Upper lobe of left lung (tissue), 4 donors: ENCODE data around the gene ATP13A4.

Source experiments
- EP300 ChIP-seq, 4 donors: sonication (generic); formaldehyde crosslinking; IDR thresholded peaks; one replicate each; pipeline ENCODE4 v1.5.1; 2017; ENCODE audit warnings: antibody characterized with exemption in 4 of 4, control low read depth in 2 of 4
- POLR2A ChIP-seq, 4 donors: fragments of 450-650 bp; IDR thresholded peaks; one replicate each; pipeline ENCODE4 v1.5.1; 2016 to 2017; ENCODE audit warnings: antibody characterized with exemption in 4 of 4, mild to moderate bottlenecking in 2 of 4
- TF ChIP-seq, protein P1 (sequence below), 6 experiments: fragments of 450-650 bp in 4 of 6; fragments of 200-600 bp in 2 of 6; sonication (generic) in 2 of 6; IDR thresholded peaks; one replicate each; pipeline ENCODE4 v1.5.1; 2016 to 2019; ENCODE audit warnings: antibody characterized with exemption in 6 of 6

DNA sequence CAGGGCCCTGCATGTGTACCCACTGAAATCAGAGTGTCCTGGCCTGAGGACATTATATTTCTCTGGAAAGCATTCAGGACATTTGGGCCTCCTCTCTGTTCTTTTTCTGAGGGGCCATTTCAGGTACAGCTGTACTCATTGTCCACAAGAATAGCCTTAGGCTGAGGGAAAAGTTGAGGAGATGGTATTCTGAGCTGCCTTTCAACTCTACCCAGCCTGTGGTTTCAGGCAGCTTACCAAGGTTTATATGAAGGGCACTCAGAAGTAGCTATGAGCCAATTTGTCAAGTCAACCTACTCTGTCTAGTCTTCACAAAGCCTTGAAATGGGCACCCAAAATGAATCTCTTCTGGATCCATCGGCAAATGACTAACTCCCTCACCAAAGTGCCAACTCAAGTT is 9.4 kb downstream of the ATP13A4 start:
- TF ChIP-seq POLR2A (IDR thresholded peaks at IDR 0.05) (no peak), EP300 (IDR thresholded peaks at IDR 0.05) (no peak)
- TF ChIP-seq, protein P1, sequence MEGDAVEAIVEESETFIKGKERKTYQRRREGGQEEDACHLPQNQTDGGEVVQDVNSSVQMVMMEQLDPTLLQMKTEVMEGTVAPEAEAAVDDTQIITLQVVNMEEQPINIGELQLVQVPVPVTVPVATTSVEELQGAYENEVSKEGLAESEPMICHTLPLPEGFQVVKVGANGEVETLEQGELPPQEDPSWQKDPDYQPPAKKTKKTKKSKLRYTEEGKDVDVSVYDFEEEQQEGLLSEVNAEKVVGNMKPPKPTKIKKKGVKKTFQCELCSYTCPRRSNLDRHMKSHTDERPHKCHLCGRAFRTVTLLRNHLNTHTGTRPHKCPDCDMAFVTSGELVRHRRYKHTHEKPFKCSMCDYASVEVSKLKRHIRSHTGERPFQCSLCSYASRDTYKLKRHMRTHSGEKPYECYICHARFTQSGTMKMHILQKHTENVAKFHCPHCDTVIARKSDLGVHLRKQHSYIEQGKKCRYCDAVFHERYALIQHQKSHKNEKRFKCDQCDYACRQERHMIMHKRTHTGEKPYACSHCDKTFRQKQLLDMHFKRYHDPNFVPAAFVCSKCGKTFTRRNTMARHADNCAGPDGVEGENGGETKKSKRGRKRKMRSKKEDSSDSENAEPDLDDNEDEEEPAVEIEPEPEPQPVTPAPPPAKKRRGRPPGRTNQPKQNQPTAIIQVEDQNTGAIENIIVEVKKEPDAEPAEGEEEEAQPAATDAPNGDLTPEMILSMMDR (IDR thresholded peaks at IDR 0.05), result no peak
